ENCODE measurements around the gene EIF1AX. TPM values are rescaled to one million over a fixed set of nuclear protein-coding genes. Genes with fewer than 3 reads are reported as not detected.
A peak's percentile ranks its signal among the peaks of the same experiment; 100 is the strongest.

EIF1AX gene, protein sequence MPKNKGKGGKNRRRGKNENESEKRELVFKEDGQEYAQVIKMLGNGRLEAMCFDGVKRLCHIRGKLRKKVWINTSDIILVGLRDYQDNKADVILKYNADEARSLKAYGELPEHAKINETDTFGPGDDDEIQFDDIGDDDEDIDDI
- 38.9 and 112 TPM in 2 replicates for total RNA-seq (ENCODE audit: low replicate concordance)

DNA sequence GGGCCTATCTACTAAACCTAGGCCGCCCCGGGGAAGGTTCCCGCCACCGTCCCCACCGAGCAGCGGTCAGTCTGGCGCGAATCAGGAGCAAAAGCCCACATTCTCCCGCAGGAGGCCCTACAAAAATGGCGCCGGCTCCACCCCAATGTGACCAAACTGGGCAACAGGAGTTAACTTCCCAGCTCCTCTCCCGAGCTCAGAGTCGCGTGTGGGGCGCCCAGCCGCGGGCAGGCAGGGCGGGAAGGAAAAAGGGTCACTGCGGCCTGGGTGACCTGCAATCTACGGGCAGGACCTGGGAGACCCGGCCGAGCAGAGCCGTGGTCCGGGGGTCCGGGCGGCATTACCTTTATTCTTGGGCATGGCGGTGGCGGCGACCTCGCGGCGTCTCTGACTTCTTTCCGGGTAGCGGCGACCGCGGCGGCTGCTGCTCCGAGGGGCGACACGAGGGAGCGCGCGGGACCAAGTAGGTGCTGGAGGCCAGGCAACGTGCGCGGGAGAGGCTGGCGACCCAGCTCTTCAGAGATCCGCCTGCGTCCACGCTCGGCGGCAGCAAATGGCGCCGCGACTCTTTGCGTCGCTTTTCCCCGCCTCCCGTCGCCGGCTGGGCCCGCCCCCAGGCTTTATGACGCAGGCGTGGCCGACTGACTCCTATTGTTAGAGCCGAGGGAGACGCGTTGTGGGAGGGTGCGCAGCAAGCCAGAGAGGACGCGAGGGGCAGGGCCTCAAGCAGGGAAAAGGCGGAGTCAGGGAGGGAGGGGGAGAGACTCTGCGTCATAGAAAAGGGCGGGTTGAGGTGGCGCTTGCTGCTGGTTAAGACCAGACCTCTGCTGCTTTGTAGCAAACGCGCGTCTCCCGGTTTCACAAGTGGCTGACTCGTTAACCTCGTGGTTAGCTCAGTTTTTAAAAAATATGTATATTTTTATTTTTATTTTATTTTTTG, at the start of gene EIF1AX:
Gene EIF1AX (minus strand): TSS at position 558 of the 940 bp plus-strand sequence. CDS start 198 bp downstream, at position 360.
- peak within 1 kb of the TSS; percentile 92 for H3K4me3 ChIP-seq (ENCODE audit: low read depth, low read length)
- TF ChIP-seq, protein P1, sequence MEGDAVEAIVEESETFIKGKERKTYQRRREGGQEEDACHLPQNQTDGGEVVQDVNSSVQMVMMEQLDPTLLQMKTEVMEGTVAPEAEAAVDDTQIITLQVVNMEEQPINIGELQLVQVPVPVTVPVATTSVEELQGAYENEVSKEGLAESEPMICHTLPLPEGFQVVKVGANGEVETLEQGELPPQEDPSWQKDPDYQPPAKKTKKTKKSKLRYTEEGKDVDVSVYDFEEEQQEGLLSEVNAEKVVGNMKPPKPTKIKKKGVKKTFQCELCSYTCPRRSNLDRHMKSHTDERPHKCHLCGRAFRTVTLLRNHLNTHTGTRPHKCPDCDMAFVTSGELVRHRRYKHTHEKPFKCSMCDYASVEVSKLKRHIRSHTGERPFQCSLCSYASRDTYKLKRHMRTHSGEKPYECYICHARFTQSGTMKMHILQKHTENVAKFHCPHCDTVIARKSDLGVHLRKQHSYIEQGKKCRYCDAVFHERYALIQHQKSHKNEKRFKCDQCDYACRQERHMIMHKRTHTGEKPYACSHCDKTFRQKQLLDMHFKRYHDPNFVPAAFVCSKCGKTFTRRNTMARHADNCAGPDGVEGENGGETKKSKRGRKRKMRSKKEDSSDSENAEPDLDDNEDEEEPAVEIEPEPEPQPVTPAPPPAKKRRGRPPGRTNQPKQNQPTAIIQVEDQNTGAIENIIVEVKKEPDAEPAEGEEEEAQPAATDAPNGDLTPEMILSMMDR (IDR thresholded peaks at IDR 0.05; ENCODE audit: insufficient read depth, low read length), result no peak
- DNase-seq (ENCODE audit: low read depth), result peak; percentile 99

DNA sequence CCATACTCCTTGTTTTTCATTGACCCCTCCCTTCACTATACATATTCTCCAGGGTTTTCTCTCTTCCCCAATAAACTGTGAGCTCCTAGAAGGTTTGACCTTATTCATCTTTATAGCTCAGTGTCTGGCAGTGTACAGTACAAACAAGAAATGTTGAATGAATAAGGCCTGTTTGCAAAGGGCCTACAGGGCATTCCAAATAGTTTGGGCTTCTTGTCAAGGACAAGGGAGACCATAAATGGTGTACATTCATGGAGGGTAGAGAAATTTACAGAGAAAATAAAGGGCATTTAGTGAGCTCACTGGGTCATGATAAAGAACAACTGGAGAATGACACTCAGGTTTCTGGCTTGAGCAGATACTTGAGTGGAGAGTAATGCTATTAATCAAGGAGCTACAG, 47.5 kb upstream of the EIF1AX start:
- TF ChIP-seq, protein P1 (IDR thresholded peaks at IDR 0.05; ENCODE audit: insufficient read depth, low read length), result no peak
- H3K4me3 ChIP-seq (ENCODE audit: low read depth, low read length), result no peak overlapping the region
- DNase-seq (ENCODE audit: low read depth), result no peak

DNA sequence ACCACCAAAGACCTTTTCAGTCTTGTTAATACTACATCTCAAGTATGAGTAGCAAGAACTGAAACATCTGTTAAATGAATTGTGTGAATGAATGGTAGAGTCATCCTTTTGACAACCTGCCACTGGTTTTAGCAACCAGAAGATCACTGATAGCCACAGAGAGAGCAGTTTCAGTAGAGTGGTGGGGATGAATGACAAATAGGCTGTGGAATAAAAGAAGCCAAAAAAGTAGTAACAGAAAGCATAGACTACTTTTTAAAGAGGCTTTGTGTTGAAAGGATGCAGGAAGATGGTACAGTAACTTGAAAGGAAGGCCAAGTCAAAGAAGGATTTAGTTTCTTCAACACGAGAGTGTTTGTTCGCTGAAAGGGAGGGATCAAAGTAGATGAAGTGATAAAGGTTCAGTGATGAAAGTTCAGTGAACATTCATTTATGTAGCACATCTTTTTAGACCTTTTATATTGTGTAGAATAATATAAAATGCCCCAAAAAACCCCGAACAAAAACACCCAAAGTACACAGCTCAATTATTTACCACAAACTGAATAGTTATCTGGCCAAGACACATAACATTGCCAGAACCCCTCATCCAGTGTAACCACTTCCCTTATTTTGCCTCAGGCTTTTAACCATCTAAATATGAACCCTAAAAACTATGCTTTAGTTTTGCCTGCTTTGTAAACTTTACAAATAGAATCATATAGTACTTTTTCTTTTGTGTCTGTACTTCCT, 40.1 kb upstream of the EIF1AX start:
- no peak overlapping the region for H3K4me3 ChIP-seq (ENCODE audit: low read depth, low read length)
- TF ChIP-seq, protein P1 (IDR thresholded peaks at IDR 0.05; ENCODE audit: insufficient read depth, low read length), result no peak
- DNase-seq (ENCODE audit: low read depth), result no peak

DNA sequence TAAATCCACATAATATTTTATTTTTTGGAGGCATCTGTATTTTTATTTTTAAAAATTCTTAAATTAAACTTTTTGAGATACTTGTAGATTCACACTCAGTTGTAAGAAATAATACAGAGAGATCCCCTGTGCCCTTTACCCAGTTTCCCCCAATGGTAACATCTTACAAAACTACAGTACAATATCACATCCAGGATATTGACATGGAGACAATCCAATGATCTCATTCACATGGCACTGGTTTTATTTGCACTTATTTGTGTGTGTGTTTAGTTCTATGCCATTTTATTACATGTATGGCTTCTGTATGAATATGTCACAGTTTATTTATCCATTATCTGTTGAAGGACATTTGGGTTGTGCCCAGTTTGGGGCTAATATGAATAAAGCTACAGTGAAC, 35.5 kb upstream of the EIF1AX start:
- no peak for DNase-seq (ENCODE audit: low read depth)
- no peak overlapping the region for H3K4me3 ChIP-seq (ENCODE audit: low read depth, low read length)
- TF ChIP-seq, protein P1 (IDR thresholded peaks at IDR 0.05; ENCODE audit: insufficient read depth, low read length), result no peak

DNA sequence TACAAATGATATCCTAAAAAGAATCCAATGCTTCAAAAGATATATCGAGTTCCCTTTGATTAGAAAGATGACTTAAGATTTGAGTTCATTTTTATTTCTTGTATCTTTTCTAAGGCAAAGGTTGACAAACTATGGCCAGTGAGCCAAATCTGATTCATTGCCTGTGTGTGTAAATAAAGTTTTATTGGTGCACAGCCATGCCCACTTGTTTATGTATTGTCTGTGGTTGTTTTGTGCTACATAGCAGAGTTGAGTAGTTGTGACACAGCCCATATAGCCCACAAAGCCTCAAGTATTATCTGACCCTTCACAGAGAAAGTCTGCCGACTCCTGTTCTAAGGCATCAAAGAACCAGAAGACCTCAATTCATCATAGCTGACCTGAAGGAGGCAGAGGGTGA, 32.2 kb upstream of the EIF1AX start:
- TF ChIP-seq, protein P1 (IDR thresholded peaks at IDR 0.05; ENCODE audit: insufficient read depth, low read length), result no peak
- no peak for DNase-seq (ENCODE audit: low read depth)
- no peak overlapping the region for H3K4me3 ChIP-seq (ENCODE audit: low read depth, low read length)

DNA sequence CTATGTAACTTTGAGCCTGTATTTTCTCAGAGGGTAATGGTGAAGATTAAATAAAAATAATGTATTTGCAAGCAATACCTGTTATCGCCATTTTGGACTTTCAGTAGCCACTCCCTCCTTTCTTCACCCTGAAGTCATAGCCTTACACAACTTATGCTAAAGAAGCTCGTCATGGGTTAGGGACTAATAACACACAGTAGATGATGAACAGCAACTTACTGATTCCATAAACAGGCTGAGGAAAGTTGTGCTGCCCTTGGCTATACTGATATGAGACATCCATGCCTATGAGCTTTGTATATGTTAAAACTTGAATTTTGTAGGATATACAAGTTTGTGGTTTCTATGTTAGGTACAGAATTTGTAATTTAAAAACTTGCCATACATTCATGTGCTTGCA, 31.7 kb upstream of the EIF1AX start:
- no peak for DNase-seq (ENCODE audit: low read depth)
- TF ChIP-seq, protein P1 (IDR thresholded peaks at IDR 0.05; ENCODE audit: insufficient read depth, low read length), result no peak
- H3K4me3 ChIP-seq (ENCODE audit: low read depth, low read length), result no peak overlapping the region
